Activated T-helper 17 cell treated with anti-CD3 and anti-CD28 coated beads, Interleukin-2, amount 50 U/mL, for 72 hours (primary cell): ENCODE data around the gene NNT. TPM values are rescaled to one million over a fixed set of nuclear protein-coding genes. Genes with fewer than 3 reads are reported as not detected.
A peak's percentile ranks its signal among the peaks of the same experiment; 100 is the strongest.

Source experiments
- ATAC-seq: fragments of 150-1000 bp; cut with Tn5 transposase; replicated peaks from 2 replicates; pipeline ENCODE4 v1.10.0; 2021; ENCODE audit warnings: mild to moderate bottlenecking, moderate library complexity
- H3K27ac Mint-ChIP-seq: one replicate; pipeline ENCODE4 v1.8.0; 2022; ENCODE audit warnings: mixed read lengths
- H3K27me3 Mint-ChIP-seq: one replicate; pipeline ENCODE4 v1.8.0; 2022; ENCODE audit warnings: mixed read lengths
- H3K36me3 Mint-ChIP-seq: one replicate; pipeline ENCODE4 v1.8.0; 2022; ENCODE audit warnings: low read depth, mild to moderate bottlenecking, mixed read lengths
- H3K4me1 Mint-ChIP-seq: one replicate; pipeline ENCODE4 v1.8.0; 2022; ENCODE audit warnings: mixed read lengths
- H3K4me3 Mint-ChIP-seq: one replicate; pipeline ENCODE4 v1.8.0; 2022; ENCODE audit warnings: mild to moderate bottlenecking, mixed read lengths
- H3K9me3 Mint-ChIP-seq: one replicate; pipeline ENCODE4 v1.8.0; 2022; ENCODE audit warnings: mixed read lengths
- total RNA-seq, 2 donors: library from RNA; stranded (reverse); gene quantifications; one replicate each; pipeline ENCODE4 v1.2.3, GENCODE V29; 2022

Gene NNT
- total RNA-seq, 2 donors from 2014 or later = 87.5 to 97.2 TPM

DNA sequence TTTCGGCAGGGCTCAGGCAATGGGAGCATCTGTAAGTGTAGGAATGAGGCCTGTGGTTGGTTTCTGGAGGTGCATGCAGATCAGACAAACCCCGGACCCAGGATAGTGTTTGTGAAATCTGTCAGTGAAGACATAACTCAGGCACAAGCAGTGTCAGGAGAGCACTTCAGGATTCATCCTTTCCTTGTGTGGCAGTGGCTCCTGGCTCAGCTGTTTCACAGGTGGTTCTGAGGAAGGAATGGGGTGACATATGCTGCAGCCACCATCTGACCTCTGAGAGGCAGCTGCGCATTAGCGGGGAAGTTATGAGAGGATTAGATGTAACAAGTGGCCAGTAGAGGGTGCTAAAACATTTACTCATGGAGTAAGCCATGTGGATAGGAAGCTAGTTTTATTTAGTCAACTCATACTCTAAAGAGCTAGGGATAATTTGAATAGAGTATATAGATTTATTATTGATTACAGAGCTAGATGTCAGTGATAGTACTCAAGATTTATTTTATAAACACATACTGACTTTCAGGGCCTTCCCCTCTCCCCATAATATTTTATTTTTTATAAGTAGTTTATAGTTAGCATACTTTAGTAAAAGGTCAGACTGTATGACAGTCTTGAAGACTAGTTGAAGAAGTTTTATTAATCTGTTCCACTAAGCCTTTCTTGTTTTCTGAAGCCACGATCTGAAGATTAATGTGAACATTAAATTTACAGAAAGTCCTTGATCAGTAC is 28.4 kb downstream of the NNT start:
- no peak overlapping the region for H3K27ac Mint-ChIP-seq
- peaks cover 13% of the 10 kb centered on the region for H3K4me1 Mint-ChIP-seq
- H3K9me3 Mint-ChIP-seq = no peaks in the 10 kb centered on the region
- peak; percentile 87 for ATAC-seq
- peaks cover 86% of the 10 kb centered on the region for H3K36me3 Mint-ChIP-seq
- H3K4me3 Mint-ChIP-seq = no peak overlapping the region
- H3K27me3 Mint-ChIP-seq = no peaks in the 10 kb centered on the region

GRCh38 chr5:43634621-43635020 is 31.6 kb downstream of the NNT start:
- H3K4me3 Mint-ChIP-seq = no peak overlapping the region
- H3K4me1 Mint-ChIP-seq = peaks cover 13% of the 10 kb centered on the region
- H3K27me3 Mint-ChIP-seq = no peaks in the 10 kb centered on the region
- H3K27ac Mint-ChIP-seq = no peak overlapping the region
- H3K9me3 Mint-ChIP-seq = no peaks in the 10 kb centered on the region
- no peak for ATAC-seq
- peaks cover 82% of the 10 kb centered on the region for H3K36me3 Mint-ChIP-seq

DNA sequence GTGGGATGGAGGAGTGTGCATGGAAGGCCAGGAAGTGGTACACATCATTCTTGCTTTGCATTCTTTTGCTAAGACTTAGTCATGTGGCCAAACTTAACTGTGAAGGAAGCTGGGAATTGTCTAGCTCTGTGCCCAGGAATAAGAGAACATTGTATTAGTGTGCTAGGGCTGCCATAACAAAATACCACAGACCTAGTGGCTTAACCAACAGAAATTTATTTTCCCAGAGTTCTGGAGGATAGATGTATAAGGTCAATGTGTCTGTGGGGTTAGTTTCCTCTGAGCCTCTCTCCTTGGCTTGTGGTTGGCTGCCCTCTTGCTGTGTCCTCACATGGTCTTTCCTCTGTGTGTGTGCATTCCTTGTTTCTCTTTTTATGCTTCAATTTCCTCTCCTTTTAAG is 32.4 kb downstream of the NNT start:
- H3K9me3 Mint-ChIP-seq = no peaks in the 10 kb centered on the region
- H3K4me1 Mint-ChIP-seq = peaks cover 13% of the 10 kb centered on the region
- ATAC-seq = no peak
- no peaks in the 10 kb centered on the region for H3K27me3 Mint-ChIP-seq
- no peak overlapping the region for H3K4me3 Mint-ChIP-seq
- H3K36me3 Mint-ChIP-seq = peaks cover 82% of the 10 kb centered on the region
- no peak overlapping the region for H3K27ac Mint-ChIP-seq

DNA sequence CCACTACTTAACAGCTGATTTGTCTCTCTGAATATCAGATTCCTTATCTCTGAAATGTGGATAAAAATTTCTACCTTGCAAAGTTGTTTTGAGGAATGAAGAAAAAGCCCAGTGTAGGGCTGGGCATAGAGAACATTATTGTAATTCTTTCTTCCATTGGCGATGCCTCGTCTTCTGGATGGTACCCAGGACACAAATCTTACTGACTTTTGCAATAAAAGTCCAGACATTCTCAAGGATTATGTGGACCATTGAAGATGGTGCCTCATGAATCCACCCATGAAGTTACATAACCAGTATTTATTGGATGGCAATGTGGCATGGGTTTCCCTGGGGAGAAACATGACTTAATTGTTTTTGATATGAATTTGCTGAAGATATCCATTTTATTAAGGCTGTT is 33.1 kb downstream of the NNT start:
- ATAC-seq = no peak
- Mint-ChIP-seq H3K4me1 (peaks cover 9% of the 10 kb centered on the region), H3K36me3 (peaks cover 81% of the 10 kb centered on the region), H3K27ac (no peak overlapping the region), H3K9me3 (no peaks in the 10 kb centered on the region), H3K4me3 (no peak overlapping the region), H3K27me3 (no peaks in the 10 kb centered on the region)

- no peak overlapping the region for H3K4me3 Mint-ChIP-seq
- peaks cover 70% of the 10 kb centered on the region for H3K36me3 Mint-ChIP-seq
- ATAC-seq = no peak
- no peaks in the 10 kb centered on the region for H3K27me3 Mint-ChIP-seq
- H3K9me3 Mint-ChIP-seq = no peaks in the 10 kb centered on the region
- peaks cover 6% of the 10 kb centered on the region for H3K4me1 Mint-ChIP-seq
- H3K27ac Mint-ChIP-seq = no peak overlapping the region
Measured at GRCh38 chr5:43637416-43637815, 34.4 kb downstream of the NNT start.

- no peak overlapping the region for H3K4me3 Mint-ChIP-seq
- H3K27me3 Mint-ChIP-seq = no peaks in the 10 kb centered on the region
- peaks cover 65% of the 10 kb centered on the region for H3K36me3 Mint-ChIP-seq
- peaks cover 6% of the 10 kb centered on the region for H3K4me1 Mint-ChIP-seq
- no peak for ATAC-seq
- peak overlapping the region; percentile 15 for H3K27ac Mint-ChIP-seq
- H3K9me3 Mint-ChIP-seq = no peaks in the 10 kb centered on the region
Measured at GRCh38 chr5:43638107-43638506, 35.1 kb downstream of the NNT start.

DNA sequence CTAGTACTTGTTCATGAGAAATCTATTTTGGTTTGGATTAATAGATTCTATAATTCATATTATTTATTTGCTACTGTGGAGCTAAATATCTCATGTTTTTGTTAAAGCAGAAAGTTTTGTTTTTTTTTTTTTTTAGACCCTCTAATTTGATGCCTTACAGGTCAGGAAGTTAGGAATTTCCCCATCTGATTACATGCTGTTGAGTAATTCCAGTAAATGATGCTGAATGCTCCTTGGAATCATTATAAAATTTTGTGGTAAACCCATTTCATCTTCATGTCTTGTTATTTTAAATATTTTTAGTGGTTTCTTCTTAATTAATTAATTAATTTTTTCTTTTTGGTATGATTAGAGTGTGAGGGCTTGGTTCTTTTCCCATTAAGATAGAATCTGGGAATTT is 35.6 kb downstream of the NNT start:
- H3K36me3 Mint-ChIP-seq = peaks cover 65% of the 10 kb centered on the region
- H3K4me3 Mint-ChIP-seq = no peak overlapping the region
- no peaks in the 10 kb centered on the region for H3K27me3 Mint-ChIP-seq
- peaks cover 6% of the 10 kb centered on the region for H3K4me1 Mint-ChIP-seq
- no peaks in the 10 kb centered on the region for H3K9me3 Mint-ChIP-seq
- peak overlapping the region; percentile 15 for H3K27ac Mint-ChIP-seq
- no peak for ATAC-seq

DNA sequence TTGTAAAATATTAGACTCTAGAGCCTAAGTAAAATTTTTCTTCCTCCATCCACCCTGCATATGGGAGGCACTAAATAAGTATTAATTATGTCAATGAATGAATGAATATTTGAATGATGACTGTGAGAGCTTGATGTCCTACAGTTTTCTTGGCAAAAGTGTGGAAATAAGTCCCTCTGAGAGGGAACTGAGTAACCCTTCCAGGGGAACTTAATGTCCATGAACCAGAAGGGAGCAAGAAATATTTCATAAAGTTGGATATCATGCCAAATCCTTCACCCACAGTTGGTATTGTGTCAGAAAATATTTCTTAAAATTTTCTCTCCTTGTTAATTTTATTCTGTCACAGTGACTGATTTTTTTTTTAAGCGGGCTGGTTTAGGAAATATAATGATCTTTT is 36.6 kb downstream of the NNT start:
- Mint-ChIP-seq H3K36me3 (peaks cover 65% of the 10 kb centered on the region), H3K4me3 (no peak overlapping the region), H3K27ac (no peak overlapping the region), H3K27me3 (no peaks in the 10 kb centered on the region), H3K9me3 (no peaks in the 10 kb centered on the region), H3K4me1 (peaks cover 6% of the 10 kb centered on the region)
- no peak for ATAC-seq

DNA sequence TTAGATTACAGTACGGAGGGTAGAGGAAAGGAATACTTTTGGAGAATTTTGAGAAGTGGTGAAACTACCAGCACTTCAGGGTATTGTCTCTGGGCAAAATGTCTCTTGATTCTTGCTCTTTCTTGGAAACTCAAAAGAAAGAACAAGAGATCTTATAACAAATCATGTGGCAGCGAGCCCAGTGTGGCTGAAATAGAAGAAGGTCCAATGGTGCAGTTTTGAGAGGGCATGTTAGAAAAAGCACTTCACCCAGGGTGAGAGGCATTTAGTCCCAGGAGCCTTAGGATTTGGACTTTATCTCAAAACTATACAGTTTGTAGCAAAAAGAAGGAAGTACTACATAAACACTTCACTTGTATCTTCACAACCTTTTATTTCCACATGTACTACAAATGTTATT is 39.4 kb downstream of the NNT start:
- H3K4me3 Mint-ChIP-seq = no peak overlapping the region
- no peaks in the 10 kb centered on the region for H3K9me3 Mint-ChIP-seq
- no peak overlapping the region for H3K27ac Mint-ChIP-seq
- no peaks in the 10 kb centered on the region for H3K4me1 Mint-ChIP-seq
- no peak for ATAC-seq
- peaks cover 65% of the 10 kb centered on the region for H3K36me3 Mint-ChIP-seq
- H3K27me3 Mint-ChIP-seq = no peaks in the 10 kb centered on the region

GRCh38 chr5:43643327-43643726 is 40.3 kb downstream of the NNT start:
- peaks cover 67% of the 10 kb centered on the region for H3K36me3 Mint-ChIP-seq
- H3K27ac Mint-ChIP-seq = no peak overlapping the region
- H3K4me3 Mint-ChIP-seq = no peak overlapping the region
- ATAC-seq = no peak
- H3K27me3 Mint-ChIP-seq = no peaks in the 10 kb centered on the region
- H3K9me3 Mint-ChIP-seq = no peaks in the 10 kb centered on the region
- H3K4me1 Mint-ChIP-seq = no peaks in the 10 kb centered on the region

- H3K4me3 Mint-ChIP-seq = no peak overlapping the region
- H3K36me3 Mint-ChIP-seq = peaks cover 71% of the 10 kb centered on the region
- no peak for ATAC-seq
- no peaks in the 10 kb centered on the region for H3K4me1 Mint-ChIP-seq
- H3K9me3 Mint-ChIP-seq = no peaks in the 10 kb centered on the region
- no peaks in the 10 kb centered on the region for H3K27me3 Mint-ChIP-seq
- H3K27ac Mint-ChIP-seq = no peak overlapping the region
Measured at GRCh38 chr5:43643750-43644149, 40.8 kb downstream of the NNT start.

DNA sequence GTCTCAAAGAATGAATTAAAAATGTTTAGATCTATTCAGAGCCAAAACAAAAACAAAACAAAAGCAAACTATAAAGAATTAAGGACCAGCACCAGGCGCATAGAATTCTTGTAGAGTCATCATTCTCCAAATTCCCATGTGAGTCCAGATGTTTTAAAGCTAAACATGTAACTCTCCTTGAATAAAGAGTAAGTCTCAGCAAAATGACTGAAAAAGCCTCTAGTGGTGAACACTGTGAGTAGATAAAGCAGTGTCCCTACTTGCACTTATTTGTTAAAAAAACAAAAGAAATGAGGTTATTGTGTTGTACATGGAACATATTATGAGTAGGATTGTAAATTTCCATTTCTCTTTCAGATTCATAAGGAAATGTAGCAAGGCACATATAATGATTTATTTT is 44.0 kb downstream of the NNT start:
- Mint-ChIP-seq H3K4me1 (no peaks in the 10 kb centered on the region), H3K27me3 (no peaks in the 10 kb centered on the region), H3K27ac (no peak overlapping the region), H3K9me3 (no peaks in the 10 kb centered on the region), H3K36me3 (peaks cover 80% of the 10 kb centered on the region), H3K4me3 (no peak overlapping the region)
- no peak for ATAC-seq

GRCh38 chr5:43647789-43648188 is 44.8 kb downstream of the NNT start:
- Mint-ChIP-seq H3K36me3 (peaks cover 88% of the 10 kb centered on the region), H3K27ac (no peak overlapping the region), H3K27me3 (no peaks in the 10 kb centered on the region), H3K4me1 (no peaks in the 10 kb centered on the region), H3K4me3 (no peak overlapping the region), H3K9me3 (no peaks in the 10 kb centered on the region)
- ATAC-seq = no peak

DNA sequence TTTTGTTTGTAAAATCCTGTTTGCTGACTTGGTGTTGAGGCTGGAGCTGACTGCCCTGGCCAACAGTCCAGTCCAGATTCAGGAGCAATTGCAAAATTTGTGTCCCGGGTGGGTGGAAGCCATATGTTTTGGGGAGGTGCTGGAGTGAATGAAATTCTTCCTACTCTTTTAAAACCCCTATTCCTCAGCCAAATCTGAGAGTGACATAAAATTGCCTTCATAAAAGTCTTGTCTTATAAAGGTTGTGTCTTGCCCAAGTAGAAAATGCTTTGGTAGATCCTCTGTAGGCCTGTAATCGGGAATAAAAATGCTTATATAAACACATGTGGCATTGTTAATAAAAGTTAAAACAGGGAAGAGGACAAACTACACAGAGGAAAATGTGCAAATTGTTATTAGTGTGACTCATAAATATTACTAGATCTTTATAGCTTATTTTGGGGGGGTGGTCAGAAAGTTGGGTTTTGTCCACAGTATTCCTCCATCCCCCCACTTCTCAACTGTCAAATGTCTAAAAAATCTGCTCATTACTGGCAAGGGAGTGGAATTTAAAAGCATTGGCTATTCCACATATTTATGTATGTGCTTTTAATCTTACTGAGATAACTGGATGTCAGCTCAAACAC is 45.6 kb downstream of the NNT start:
- ATAC-seq = no peak
- Mint-ChIP-seq H3K36me3 (peaks cover 89% of the 10 kb centered on the region), H3K4me1 (no peaks in the 10 kb centered on the region), H3K9me3 (no peaks in the 10 kb centered on the region), H3K27me3 (no peaks in the 10 kb centered on the region), H3K4me3 (no peak overlapping the region), H3K27ac (no peak overlapping the region)

GRCh38 chr5:43649256-43649655 is 46.3 kb downstream of the NNT start:
- Mint-ChIP-seq H3K9me3 (no peaks in the 10 kb centered on the region), H3K4me3 (no peak overlapping the region), H3K27ac (no peak overlapping the region), H3K4me1 (no peaks in the 10 kb centered on the region), H3K27me3 (no peaks in the 10 kb centered on the region), H3K36me3 (peaks cover 88% of the 10 kb centered on the region)
- ATAC-seq = no peak
